ENCODE results near the gene LGR5.

GRCh38 chr12:71626768-71627167, 187.2 kb downstream of the LGR5 start:
- no peak for TF ChIP-seq POLR2A (IDR thresholded peaks at IDR 0.05; ENCODE audit: low read length)
- no peak for TF ChIP-seq GATA1 (IDR thresholded peaks at IDR 0.05; ENCODE audit: low read depth, low read length)

All from erythroblast (primary cell).